ENCODE measurements around the gene MGLL. TPM values are rescaled to one million over a fixed set of nuclear protein-coding genes. Genes with fewer than 3 reads are reported as not detected.
A peak's percentile ranks its signal among the peaks of the same experiment; 100 is the strongest.
"Not testable (repeated sequence)": the region's sequence is repeated elsewhere in the genome, so short reads cannot be mapped to it uniquely, and the experiment has no call there.

The MGLL gene
- total RNA-seq, 2 experiments from 2014 or later = 0.31 to 0.41 TPM

GRCh38 chr3:127688416-127689265 lies 133.7 kb downstream of the MGLL start:
- Mint-ChIP-seq H3K27ac (no peak overlapping the region), H3K9me3 (no peaks in the 10 kb centered on the region), H3K4me1 (ENCODE audit: low read depth) (peaks cover 3% of the 10 kb centered on the region), H3K36me3 (no peaks in the 10 kb centered on the region), H3K4me3 (no peak overlapping the region), H3K27me3 (no peaks in the 10 kb centered on the region)
- intact Hi-C loops (cut with micrococcal nuclease) = no loop called here
- CTCF ChIA-PET = no interaction called here
- POLR2A ChIA-PET = no interaction called here
- no peak for DNase-seq

GRCh38 chr3:127688022-127688415 lies 134.3 kb downstream of the MGLL start:
- ChIA-PET POLR2A (no interaction called here), CTCF (no interaction called here)
- Mint-ChIP-seq H3K4me3 (no peak overlapping the region), H3K27me3 (no peaks in the 10 kb centered on the region), H3K27ac (no peak overlapping the region), H3K9me3 (no peaks in the 10 kb centered on the region), H3K4me1 (ENCODE audit: low read depth) (peaks cover 6% of the 10 kb centered on the region), H3K36me3 (no peaks in the 10 kb centered on the region)
- no peak for DNase-seq
- intact Hi-C loops (cut with micrococcal nuclease) = no loop called here

- ChIA-PET CTCF (no interaction called here), POLR2A (no interaction called here)
- DNase-seq = no peak
- H3K27ac Mint-ChIP-seq = no peak overlapping the region
- no peaks in the 10 kb centered on the region for H3K27me3 Mint-ChIP-seq
- no peaks in the 10 kb centered on the region for H3K9me3 Mint-ChIP-seq
- H3K4me3 Mint-ChIP-seq = no peak overlapping the region
- H3K4me1 Mint-ChIP-seq (ENCODE audit: low read depth) = peaks cover 6% of the 10 kb centered on the region
- intact Hi-C loops (cut with micrococcal nuclease) = no loop called here
- H3K36me3 Mint-ChIP-seq = no peaks in the 10 kb centered on the region
These were observed 135.0 kb downstream of the MGLL start for GRCh38 chr3:127687228-127687737.

GRCh38 chr3:127686512-127686894 lies 135.8 kb downstream of the MGLL start:
- no peaks in the 10 kb centered on the region for H3K27me3 Mint-ChIP-seq
- H3K4me1 Mint-ChIP-seq (ENCODE audit: low read depth) = peaks cover 6% of the 10 kb centered on the region
- H3K9me3 Mint-ChIP-seq = no peaks in the 10 kb centered on the region
- intact Hi-C loops (cut with micrococcal nuclease) = no loop called here
- ChIA-PET POLR2A (no interaction called here), CTCF (no interaction called here)
- DNase-seq = no peak
- H3K4me3 Mint-ChIP-seq = no peak overlapping the region
- no peaks in the 10 kb centered on the region for H3K36me3 Mint-ChIP-seq
- no peak overlapping the region for H3K27ac Mint-ChIP-seq

- ChIA-PET CTCF (no interaction called here), POLR2A (no interaction called here)
- Mint-ChIP-seq H3K4me3 (no peak overlapping the region), H3K27me3 (no peaks in the 10 kb centered on the region), H3K36me3 (no peaks in the 10 kb centered on the region), H3K27ac (no peak overlapping the region), H3K4me1 (ENCODE audit: low read depth) (peaks cover 6% of the 10 kb centered on the region), H3K9me3 (no peaks in the 10 kb centered on the region)
- intact Hi-C loops (cut with micrococcal nuclease) = no loop called here
- DNase-seq = no peak
These were observed 136.4 kb downstream of the MGLL start for GRCh38 chr3:127685708-127686511.

GRCh38 chr3:127684871-127685707 lies 137.2 kb downstream of the MGLL start:
- ChIA-PET POLR2A (no interaction called here), CTCF (no interaction called here)
- no peak overlapping the region for H3K27ac Mint-ChIP-seq
- no peaks in the 10 kb centered on the region for H3K36me3 Mint-ChIP-seq
- no peak for DNase-seq
- intact Hi-C loops (cut with micrococcal nuclease) = no loop called here
- peaks cover 6% of the 10 kb centered on the region for H3K4me1 Mint-ChIP-seq (ENCODE audit: low read depth)
- no peaks in the 10 kb centered on the region for H3K9me3 Mint-ChIP-seq
- H3K4me3 Mint-ChIP-seq = no peak overlapping the region
- no peaks in the 10 kb centered on the region for H3K27me3 Mint-ChIP-seq

GRCh38 chr3:127682561-127682960 lies 139.8 kb downstream of the MGLL start:
- no peaks in the 10 kb centered on the region for H3K9me3 Mint-ChIP-seq
- H3K4me1 Mint-ChIP-seq (ENCODE audit: low read depth) = peaks cover 6% of the 10 kb centered on the region
- POLR2A ChIA-PET = interaction anchor here (1.5 kb wide), 1 partner anchor 10 kb away, joined by 4 read pairs; the partner anchor contains the start of gene ABTB1
- no peak overlapping the region for H3K27ac Mint-ChIP-seq
- intact Hi-C loops (cut with micrococcal nuclease) = no loop called here
- H3K4me3 Mint-ChIP-seq = no peak overlapping the region
- CTCF ChIA-PET = interaction anchor here (0.8 kb wide), 1 partner anchor 108 kb away, joined by 4 read pairs; no protein-coding TSS in a partner anchor
- H3K36me3 Mint-ChIP-seq = no peaks in the 10 kb centered on the region
- no peaks in the 10 kb centered on the region for H3K27me3 Mint-ChIP-seq
- DNase-seq = peak; percentile 7

- H3K9me3 Mint-ChIP-seq; H3K27me3 Mint-ChIP-seq; intact Hi-C loops (cut with micrococcal nuclease); H3K4me3 Mint-ChIP-seq; CTCF ChIA-PET; H3K27ac Mint-ChIP-seq; H3K4me1 Mint-ChIP-seq (ENCODE audit: low read depth); H3K36me3 Mint-ChIP-seq: not testable (repeated sequence)
- POLR2A ChIA-PET = interaction anchor here (1.5 kb wide), 1 partner anchor 10 kb away, joined by 4 read pairs; the partner anchor contains the start of gene ABTB1
- peak; percentile 3 for DNase-seq
These were observed 140.2 kb downstream of the MGLL start for GRCh38 chr3:127682175-127682554.

- peak; percentile 4 for DNase-seq
- Mint-ChIP-seq H3K36me3 (no peaks in the 10 kb centered on the region), H3K9me3 (no peaks in the 10 kb centered on the region), H3K4me1 (ENCODE audit: low read depth) (peaks cover 9% of the 10 kb centered on the region), H3K27ac (no peak overlapping the region), H3K4me3 (no peak overlapping the region), H3K27me3 (no peaks in the 10 kb centered on the region)
- intact Hi-C loops (cut with micrococcal nuclease) = no loop called here
- ChIA-PET POLR2A (no interaction called here), CTCF (no interaction called here)
These were observed 141.5 kb downstream of the MGLL start for GRCh38 chr3:127680798-127681221.

- intact Hi-C loops (cut with micrococcal nuclease) = no loop called here
- POLR2A ChIA-PET = no interaction called here
- Mint-ChIP-seq H3K27me3 (no peaks in the 10 kb centered on the region), H3K9me3 (no peaks in the 10 kb centered on the region), H3K4me1 (ENCODE audit: low read depth) (peaks cover 12% of the 10 kb centered on the region), H3K27ac (no peak overlapping the region), H3K4me3 (no peak overlapping the region), H3K36me3 (no peaks in the 10 kb centered on the region)
- CTCF ChIA-PET = interaction anchor here (1.1 kb wide), 1 partner anchor 15 kb away, joined by 4 read pairs; no protein-coding TSS in a partner anchor
- DNase-seq = peak; percentile 4
These were observed 142.1 kb downstream of the MGLL start for GRCh38 chr3:127680146-127680661.

- POLR2A ChIA-PET = no interaction called here
These were observed 142.7 kb downstream of the MGLL start for GRCh38 chr3:127679534-127680145.

More at GRCh38 chr3:127679534-127680145, 142.7 kb downstream of the MGLL start:
- Mint-ChIP-seq H3K27ac (no peak overlapping the region), H3K36me3 (no peaks in the 10 kb centered on the region), H3K4me1 (ENCODE audit: low read depth) (peaks cover 17% of the 10 kb centered on the region), H3K27me3 (no peaks in the 10 kb centered on the region), H3K4me3 (no peak overlapping the region), H3K9me3 (no peaks in the 10 kb centered on the region)
- DNase-seq = peak; percentile 9
- intact Hi-C loops (cut with micrococcal nuclease) = no loop called here
- CTCF ChIA-PET = interaction anchor here (1.0 to 1.1 kb wide), 2 partner anchors 16 to 454 kb away, joined by 3 to 4 read pairs; no protein-coding TSS in a partner anchor

All from activated CD4-positive, alpha-beta memory T cell treated with anti-CD3 and anti-CD28 coated beads for 36 hours (primary cell).